Transverse colon (tissue), 4 donors: ENCODE results near the gene DHRS13.

Experiments used
- CTCF ChIP-seq, 5 experiments: fragments of 200-600 bp in 3 of 5; fragments of 450-650 bp in 2 of 5; sonication (generic) in 3 of 5; IDR thresholded peaks; 1 replicate in 2 of 5; 2 replicates in 3 of 5; pipeline ENCODE4 v1.5.1; 2016 to 2017; ENCODE audit warnings: antibody characterized with exemption in 5 of 5, inconsistent platforms in 3 of 5, mild to moderate bottlenecking in 2 of 5, moderate library complexity in 1 of 5
- EP300 ChIP-seq: sonication (generic); formaldehyde crosslinking; IDR thresholded peaks from one replicate; pipeline ENCODE4 v1.6.1; 2017; ENCODE audit warnings: antibody characterized with exemption, low read depth
- POLR2A ChIP-seq: fragments of 450-650 bp; IDR thresholded peaks from one replicate; pipeline ENCODE4 v1.6.1; 2016; ENCODE audit warnings: antibody characterized with exemption, mild to moderate bottlenecking, moderate library complexity
- POLR2AphosphoS5 ChIP-seq, 3 donors: sonication (generic); formaldehyde crosslinking; IDR thresholded peaks; one replicate each; pipeline ENCODE4 v1.6.1; 2016; ENCODE audit warnings: antibody characterized with exemption in 3 of 3

- TF ChIP-seq CTCF (IDR thresholded peaks at IDR 0.05), result no peak
- TF ChIP-seq POLR2A, result no peak
- no peak for TF ChIP-seq POLR2AphosphoS5 (IDR thresholded peaks at IDR 0.05)
- no peak for TF ChIP-seq EP300
These were observed 41.3 kb downstream of the DHRS13 start for GRCh38 chr17:28861393-28862203.
